B cell (primary cell): Measurements from ENCODE around the gene M1AP. TPM values are rescaled to one million over a fixed set of nuclear protein-coding genes. Genes with fewer than 3 reads are reported as not detected.
"Not testable (repeated sequence)": the region's sequence is repeated elsewhere in the genome, so short reads cannot be mapped to it uniquely, and the experiment has no call there.

Source experiments
- ATAC-seq: fragments of 200-7000 bp; cut with Tn5 transposase; one replicate; pipeline ENCODE4 v1.10.0; 2021; ENCODE audit warnings: low read depth, mild to moderate bottlenecking, moderate number of reproducible peaks, moderate library complexity
- CTCF ChIA-PET: fragments of 350-600 bp; sonication (Branson Sonifier 250); formaldehyde crosslinking; loops from one replicate; lab custom pipeline; 2021; ENCODE audit warnings: antibody characterized with exemption, inconsistent platforms; lab: Charles Lee
- POLR2A ChIA-PET: fragments of 350-600 bp; sonication (Branson Sonifier 250); formaldehyde crosslinking; loops from one replicate; lab custom pipeline; 2021; ENCODE audit warnings: antibody characterized with exemption; lab: Charles Lee
- DNase-seq: peaks from one replicate; pipeline ENCODE4 v3.0.0; 2013
- H2AFZ ChIP-seq: 2 replicates; pipeline ENCODE4 v1.6.1; 2012; ENCODE audit warnings: mild to moderate bottlenecking, low read depth, low read length; ENCODE audit not compliant: insufficient read depth, poor library complexity, severe bottlenecking
- H3K27ac ChIP-seq, 2 donors: 1 replicate in 1 of 2; 2 replicates in 1 of 2; pipeline ENCODE4 v1.5.1; 2012 to 2013; ENCODE audit warnings: low read length in 2 of 2, mild to moderate bottlenecking in 2 of 2, moderate library complexity in 1 of 2
- H3K27me3 ChIP-seq, 4 experiments: fragments of 200-600 bp in 1 of 4; sonication (generic) in 1 of 4; replicated peaks in 1 of 4; 1 replicate in 2 of 4; 2 replicates in 2 of 4; pipeline versions ENCODE4 v1.6.1 to v1.7.0; 2013 to 2016; ENCODE audit warnings: low read length in 3 of 4, mild to moderate bottlenecking in 2 of 4, mixed read lengths in 1 of 4, moderate library complexity in 1 of 4; ENCODE audit not compliant: insufficient read depth in 4 of 4, control insufficient read depth in 3 of 4; ENCODE audit errors: control extremely low read depth in 1 of 4
- H3K36me3 ChIP-seq, 2 experiments: replicated peaks in 1 of 2; 1 replicate in 1 of 2; 2 replicates in 1 of 2; pipeline versions ENCODE4 v1.6.1 to v1.7.1; 2013; ENCODE audit warnings: low read length in 1 of 2; ENCODE audit not compliant: insufficient read depth in 2 of 2, control insufficient read depth in 1 of 2; ENCODE audit errors: control extremely low read depth in 1 of 2, extremely low read depth in 1 of 2
- H3K4me1 ChIP-seq, 2 donors: fragments of 200-600 bp in 1 of 2; sonication (generic) in 1 of 2; 1 replicate in 1 of 2; 2 replicates in 1 of 2; pipeline versions ENCODE4 v1.5.1 to v1.6.1; 2013 to 2017; ENCODE audit warnings: low read length in 2 of 2; ENCODE audit not compliant: control insufficient read depth in 2 of 2, insufficient read depth in 2 of 2
- H3K4me2 ChIP-seq: replicated peaks from 2 replicates; pipeline ENCODE3; 2012; ENCODE audit warnings: mild to moderate bottlenecking, low read depth, low read length; ENCODE audit not compliant: poor library complexity, severe bottlenecking
- H3K4me3 ChIP-seq, 5 experiments: fragments of 200-600 bp in 1 of 5; sonication (generic) in 1 of 5; 1 replicate in 3 of 5; 2 replicates in 2 of 5; pipeline versions ENCODE4 v1.5.1 to v1.7.0; 2011 to 2016; ENCODE audit warnings: low read length in 4 of 5, mild to moderate bottlenecking in 4 of 5, low read depth in 2 of 5, control low read depth in 1 of 5, moderate library complexity in 1 of 5; ENCODE audit not compliant: insufficient read depth in 1 of 5; ENCODE audit errors: control extremely low read depth in 1 of 5, extremely low read depth in 1 of 5
- H3K79me2 ChIP-seq: fragments of 200-600 bp; sonication (generic); one replicate; pipeline ENCODE4 v1.6.0; 2016; ENCODE audit warnings: low read length; ENCODE audit not compliant: control insufficient read depth, insufficient read depth
- H3K9ac ChIP-seq: fragments of 200-600 bp; sonication (generic); 2 replicates; pipeline ENCODE4 v1.6.1; 2017; ENCODE audit warnings: mild to moderate bottlenecking, low read length, moderate library complexity
- H3K9me3 ChIP-seq, 3 donors: one replicate each; pipeline versions ENCODE4 v1.6.1 to v1.7.1; 2013; ENCODE audit warnings: low read length in 2 of 3; ENCODE audit not compliant: control insufficient read depth in 2 of 3, insufficient read depth in 1 of 3; ENCODE audit errors: control extremely low read depth in 1 of 3
- H4K20me1 ChIP-seq: 2 replicates; pipeline ENCODE4 v1.6.0; 2012; ENCODE audit warnings: mild to moderate bottlenecking, low read length; ENCODE audit not compliant: insufficient read depth, control insufficient read depth, poor library complexity, severe bottlenecking
- H3K27ac Mint-ChIP-seq: one replicate; pipeline ENCODE4 v1.8.0; 2021; ENCODE audit warnings: mixed read lengths
- H3K27me3 Mint-ChIP-seq: one replicate; pipeline ENCODE4 v1.8.0; 2021; ENCODE audit warnings: mixed read lengths
- H3K4me1 Mint-ChIP-seq: one replicate; pipeline ENCODE4 v1.8.0; 2021; ENCODE audit warnings: mixed read lengths
- H3K4me3 Mint-ChIP-seq: one replicate; pipeline ENCODE4 v1.8.0; 2021; ENCODE audit warnings: mixed read lengths
- H3K9me3 Mint-ChIP-seq: one replicate; pipeline ENCODE4 v1.8.0; 2022; ENCODE audit warnings: mixed read lengths; ENCODE audit not compliant: insufficient read depth
- CTCF ChIP-seq: fragments of 200-600 bp; IDR thresholded peaks from one replicate; pipeline ENCODE4 v1.8.0; 2022; ENCODE audit warnings: antibody characterized with exemption, mild to moderate bottlenecking
- EZH2 ChIP-seq: IDR thresholded peaks from 2 replicates; pipeline ENCODE4 v1.6.1; 2012; ENCODE audit warnings: borderline replicate concordance, low read depth, mild to moderate bottlenecking, moderate library complexity, low read length; ENCODE audit not compliant: insufficient read depth, poor library complexity, severe bottlenecking
- WGBS: methylation state at CpG from one replicate; pipeline ENCODE4 v1.1.5; 2013; ENCODE audit warnings: missing lambda C conversion rate; ENCODE audit not compliant: insufficient coverage; 5-methylcytosine and 5-hydroxymethylcytosine counted together
- intact Hi-C: fragments of 100-400 bp; cut with micrococcal nuclease; formaldehyde crosslinking; loops from one replicate; pipeline ENCODE4 v1.10.0; 2022
- polyA plus RNA-seq: library from polyadenylated mRNA; depleted of rRNA; stranded (reverse); fragments of >200 nt; gene quantifications from 2 replicates; pipeline ENCODE4 v1.2.3, GENCODE V29; 2012
- total RNA-seq, 2 donors: library from RNA; stranded (reverse); fragments of 120-200 nt in 1 of 2; gene quantifications; 1 replicate in 1 of 2; 2 replicates in 1 of 2; pipeline versions ENCODE4 v1.2.3 to v1.2.4, GENCODE V29; 2013 to 2022

M1AP gene
- total and polyA plus RNA-seq, 2 donors (not counting 1 experiment from before 2014, with no cell fraction given): 0.15 TPM; not detected in 1

- ATAC-seq (no peak), DNase-seq (no peak)
- no peak overlapping the region for H3K4me2 ChIP-seq
- no peaks in the 10 kb centered on the region for H4K20me1 ChIP-seq
- no peaks in the 10 kb centered on the region for H3K79me2 ChIP-seq
- POLR2A ChIA-PET: no interaction called here
- no peaks in the 10 kb centered on the region for H3K27me3 ChIP-seq
- CTCF ChIA-PET: no interaction called here
- Mint-ChIP-seq H3K4me3 (no peak overlapping the region), H3K27ac (no peak overlapping the region), H3K27me3 (peaks cover 14% of the 10 kb centered on the region), H3K9me3 (no peaks in the 10 kb centered on the region), H3K4me1 (no peaks in the 10 kb centered on the region)
- 100% methylated on average over 1 of the region's 3 CpGs for WGBS
- H2AFZ ChIP-seq: no peak overlapping the region
- intact Hi-C loops: no loop called here
- H3K4me3 ChIP-seq: no peak overlapping the region
- no peaks in the 10 kb centered on the region for H3K36me3 ChIP-seq
- H3K4me1 ChIP-seq: no peaks in the 10 kb centered on the region
- no peaks in the 10 kb centered on the region for H3K9me3 ChIP-seq
- no peak for TF ChIP-seq CTCF
- no peak for TF ChIP-seq EZH2
- no peak overlapping the region for H3K9ac ChIP-seq
- H3K27ac ChIP-seq: no peak overlapping the region
Measured at GRCh38 chr2:74632209-74632938, 15.8 kb downstream of the M1AP start.

- H3K4me3 ChIP-seq, POLR2A ChIA-PET, H3K9me3 Mint-ChIP-seq, H3K9ac ChIP-seq, H3K27me3 Mint-ChIP-seq, H3K27ac Mint-ChIP-seq, intact Hi-C loops, H4K20me1 ChIP-seq, ATAC-seq, H3K4me3 Mint-ChIP-seq, H3K27ac ChIP-seq, H3K4me1 Mint-ChIP-seq, H2AFZ ChIP-seq, H3K9me3 ChIP-seq, H3K36me3 ChIP-seq, DNase-seq, H3K27me3 ChIP-seq, H3K4me2 ChIP-seq, H3K79me2 ChIP-seq, H3K4me1 ChIP-seq: not testable (repeated sequence)
- WGBS: no CpG with 5 or more reads among the region's 3 CpGs
- CTCF ChIA-PET: interaction anchor here (0.7 kb wide), 1 partner anchor 39 kb away, joined by 5 read pairs; no protein-coding TSS in a partner anchor
Measured at GRCh38 chr2:74630454-74630853, 17.7 kb downstream of the M1AP start.
